SK-N-SH (cell line): ENCODE measurements around the gene SPIRE1. TPM values are rescaled to one million over a fixed set of nuclear protein-coding genes. Genes with fewer than 3 reads are reported as not detected.

Experiments used
- CTCF ChIA-PET: fragments of 300-600, 350-600 bp; formaldehyde crosslinking; extraction: SDS; loops from one replicate; lab custom pipeline; 2021; lab: Yijun Ruan, JAX
- POLR2A ChIA-PET: fragments of 350-600 bp; sonication (Branson Sonifier 250); formaldehyde crosslinking; extraction: SDS; loops from one replicate; lab custom pipeline; 2020; ENCODE audit warnings: antibody characterized with exemption, inconsistent platforms; lab: Yijun Ruan, JAX
- DNase-seq: peaks from one replicate; pipeline ENCODE4 v3.0.0; 2012
- H2AFZ ChIP-seq: fragments of 200-600 bp; sonication (generic); 2 replicates; pipeline ENCODE4 v1.8.1; 2016; ENCODE audit warnings: antibody characterized with exemption, mild to moderate bottlenecking, low read depth
- H3F3A ChIP-seq: fragments of 200-600 bp; sonication (generic); replicated peaks from 2 replicates; pipeline ENCODE3; 2016; ENCODE audit warnings: antibody characterized with exemption, mild to moderate bottlenecking; ENCODE audit not compliant: insufficient read depth
- H3K27ac ChIP-seq, 2 experiments: fragments of 200-500 bp in 1 of 2; fragments of 200-600 bp in 1 of 2; sonication (Bioruptor generic) in 1 of 2; sonication (generic), shearing (Covaris generic) in 1 of 2; 2 replicates each; pipeline versions ENCODE4 v1.5.1 to v1.6.1; 2014 to 2016; ENCODE audit warnings: low read depth in 2 of 2, inconsistent platforms in 1 of 2, low read length in 1 of 2, mild to moderate bottlenecking in 1 of 2, mixed read lengths in 1 of 2
- H3K27me3 ChIP-seq: fragments of 200-600 bp; sonication (generic), shearing (Covaris generic); 2 replicates; pipeline ENCODE4 v1.6.1; 2016; ENCODE audit warnings: mixed run types; ENCODE audit not compliant: insufficient read depth
- H3K36me3 ChIP-seq, 2 experiments: fragments of 200-500 bp in 1 of 2; fragments of 200-600 bp in 1 of 2; sonication (Bioruptor generic) in 1 of 2; sonication (generic) in 1 of 2; replicated peaks in 1 of 2; 2 replicates each; pipeline versions ENCODE3 to v1.5.1; 2014 to 2016; ENCODE audit warnings: low read length in 1 of 2, mild to moderate bottlenecking in 1 of 2; ENCODE audit not compliant: insufficient read depth in 2 of 2, control insufficient read depth in 1 of 2
- H3K4me1 ChIP-seq, 2 experiments: fragments of 200-500 bp in 1 of 2; fragments of 200-600 bp in 1 of 2; sonication (Bioruptor generic) in 1 of 2; sonication (generic), shearing (Covaris generic) in 1 of 2; 2 replicates each; pipeline versions ENCODE4 v1.5.1 to v1.6.1; 2014 to 2016; ENCODE audit warnings: low read depth in 1 of 2, low read length in 1 of 2, mixed run types in 1 of 2; ENCODE audit not compliant: insufficient read depth in 2 of 2, control insufficient read depth in 1 of 2
- H3K4me2 ChIP-seq: fragments of 200-600 bp; sonication (generic), shearing (Covaris generic); 2 replicates; pipeline ENCODE4 v1.6.1; 2017; ENCODE audit warnings: mixed run types
- H3K4me3 ChIP-seq, 2 experiments: fragments of 200-500 bp in 1 of 2; fragments of 200-600 bp in 1 of 2; sonication (Bioruptor generic) in 1 of 2; sonication (generic), shearing (Covaris generic) in 1 of 2; 2 replicates each; pipeline versions ENCODE4 v1.5.1 to v1.8.1; 2014 to 2016; ENCODE audit warnings: low read depth in 2 of 2, inconsistent platforms in 1 of 2, low read length in 1 of 2, mild to moderate bottlenecking in 1 of 2, mixed read lengths in 1 of 2, moderate library complexity in 1 of 2
- H3K79me2 ChIP-seq: fragments of 200-600 bp; sonication (generic); 2 replicates; pipeline ENCODE4 v1.8.1; 2017; ENCODE audit warnings: mild to moderate bottlenecking; ENCODE audit not compliant: insufficient read depth
- H3K9ac ChIP-seq: fragments of 200-600 bp; sonication (generic); 2 replicates; pipeline ENCODE4 v1.6.1; 2017; ENCODE audit warnings: mixed run types
- H3K9me2 ChIP-seq: fragments of 200-600 bp; sonication (generic); 2 replicates; pipeline ENCODE4 v1.6.1; 2017; ENCODE audit warnings: mixed run types
- H3K9me3 ChIP-seq: fragments of 200-600 bp; sonication (generic); 2 replicates; pipeline ENCODE4 v1.6.1; 2017; ENCODE audit warnings: mixed run types, mild to moderate bottlenecking, moderate library complexity
- H4K20me1 ChIP-seq: fragments of 200-600 bp; sonication (generic); 2 replicates; pipeline ENCODE4 v1.6.1; 2017; ENCODE audit warnings: mild to moderate bottlenecking, mixed run types; ENCODE audit not compliant: insufficient read depth
- CHD2 ChIP-seq: fragments of 150-350 bp; IDR thresholded peaks from 2 replicates; pipeline ENCODE4 v1.6.1; 2018; ENCODE audit warnings: low read length; ENCODE audit not compliant: partially characterized antibody
- ELF1 ChIP-seq: IDR thresholded peaks from 2 replicates; pipeline ENCODE4 v1.4.0; 2012
- EP300 ChIP-seq, 2 experiments: IDR thresholded peaks; 2 replicates each; pipeline versions ENCODE4 v1.4.0 to v1.6.1; 2012; ENCODE audit warnings: borderline replicate concordance in 1 of 2, low read depth in 1 of 2, low read length in 1 of 2
- FOSL2 ChIP-seq: IDR thresholded peaks from 2 replicates; pipeline ENCODE4 v1.4.0; 2012; ENCODE audit warnings: low read depth, mild to moderate bottlenecking, moderate library complexity, borderline replicate concordance
- JUND ChIP-seq: IDR thresholded peaks from 2 replicates; pipeline ENCODE4 v1.4.0; 2012
- NFIC ChIP-seq: IDR thresholded peaks from 2 replicates; pipeline ENCODE4 v1.4.0; 2012; ENCODE audit warnings: borderline replicate concordance
- NRF1 ChIP-seq: IDR thresholded peaks from 2 replicates; pipeline ENCODE4 v1.6.1; 2012; ENCODE audit warnings: low read depth, mild to moderate bottlenecking, low read length
- POLR2AphosphoS5 ChIP-seq: IDR thresholded peaks from 2 replicates; pipeline ENCODE4 v1.6.1; 2012; ENCODE audit warnings: low read depth, low read length
- RAD21 ChIP-seq: IDR thresholded peaks from 2 replicates; pipeline ENCODE4 v1.6.1; 2012; ENCODE audit warnings: mild to moderate bottlenecking, low read length
- RCOR1 ChIP-seq: fragments of 150-350 bp; IDR thresholded peaks from 2 replicates; pipeline ENCODE4 v1.6.1; 2017; ENCODE audit warnings: antibody characterized with exemption, low read length
- RFX5 ChIP-seq: IDR thresholded peaks from 2 replicates; pipeline ENCODE4 v1.6.1; 2012; ENCODE audit warnings: mild to moderate bottlenecking, improper control_type of control experiment, low read length
- RXRA ChIP-seq: IDR thresholded peaks from 2 replicates; pipeline ENCODE4 v1.4.0; 2012; ENCODE audit warnings: low read depth, mild to moderate bottlenecking, borderline replicate concordance
- TCF12 ChIP-seq: IDR thresholded peaks from 2 replicates; pipeline ENCODE4 v1.4.0; 2012
- YY1 ChIP-seq: IDR thresholded peaks from 2 replicates; pipeline ENCODE4 v1.4.0; 2012; ENCODE audit warnings: low read depth, mild to moderate bottlenecking
- ZBTB33 ChIP-seq: IDR thresholded peaks from 2 replicates; pipeline ENCODE4 v1.4.0; 2012; ENCODE audit warnings: low read depth, borderline replicate concordance
- WGBS: methylation state at CpG from one replicate; pipeline ENCODE4 v1.1.6; 2017; ENCODE audit warnings: low lambda C conversion rate; 5-methylcytosine and 5-hydroxymethylcytosine counted together
- polyA plus RNA-seq, 3 experiments: library from polyadenylated mRNA; depleted of rRNA; stranded (reverse); fragments of >200 nt; gene quantifications; 2 replicates each; pipeline ENCODE4 v1.2.3, GENCODE V29; 2012
- TF ChIP-seq, protein P1 (sequence below): IDR thresholded peaks from 2 replicates; pipeline ENCODE4 v1.6.1; 2012; ENCODE audit warnings: mild to moderate bottlenecking, low read depth, low read length, moderate library complexity
- TF ChIP-seq, protein P2 (sequence below): IDR thresholded peaks from 2 replicates; pipeline ENCODE4 v1.4.0; 2012; ENCODE audit warnings: low read depth
- TF ChIP-seq, protein P3 (sequence below): IDR thresholded peaks from 2 replicates; pipeline ENCODE4; 2012

The SPIRE1 gene
- polyA plus RNA-seq, 1 of the 3 experiments (the other 2 are of a cell fraction) = 6.7 TPM

DNA sequence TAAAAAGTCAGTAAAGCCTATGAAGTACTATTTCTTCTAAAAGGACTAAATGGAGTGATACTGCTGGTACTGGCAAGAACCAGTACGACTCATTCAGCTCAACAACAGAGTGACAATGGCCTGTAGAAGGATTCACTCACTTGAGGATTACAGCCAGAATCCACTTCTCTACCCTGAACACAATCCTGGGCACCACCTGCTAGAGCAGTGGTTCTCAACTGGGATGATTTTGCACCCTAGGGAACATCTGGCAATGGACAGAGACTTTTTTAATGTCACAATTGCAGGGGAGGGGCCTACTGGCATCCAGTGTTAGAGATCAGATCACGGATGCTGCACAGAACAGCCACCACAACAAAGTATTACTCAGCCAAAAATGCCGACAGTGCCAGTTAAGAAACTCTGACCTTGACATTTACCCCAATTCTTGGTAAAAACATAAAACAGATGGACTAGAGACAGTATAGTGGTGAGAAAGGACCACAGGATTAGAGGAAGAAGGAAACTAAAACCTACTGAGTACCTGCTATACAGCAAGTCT is 5.0 kb downstream of the SPIRE1 start:
- ChIA-PET CTCF (no interaction called here), POLR2A (no interaction called here)
- Histone ChIP-seq H3K27me3 (no peaks in the 10 kb centered on the region), H2AFZ (no peak overlapping the region), H3K4me2 (peak overlapping the region; percentile 69), H3F3A (peaks cover 21% of the 10 kb centered on the region), H3K36me3 (peaks cover 2 to 7% of the 10 kb centered on the region in 2 experiments), H4K20me1 (peaks cover 60% of the 10 kb centered on the region), H3K27ac (peak overlapping the region; percentile 68 to 76), H3K9me3 (no peaks in the 10 kb centered on the region), H3K4me3 (no peak overlapping the region), H3K79me2 (peaks cover 90% of the 10 kb centered on the region), H3K4me1 (peaks cover 22 to 40% of the 10 kb centered on the region in 2 experiments), H3K9ac (no peak overlapping the region; the same call in 1 of the 2 replicates), H3K9me2 (no peaks in the 10 kb centered on the region)
- DNase-seq = peak; percentile 56
- TF ChIP-seq NRF1 = no peak
- no peak for TF ChIP-seq ELF1
- TF ChIP-seq EP300 (IDR thresholded peaks at IDR 0.05; ENCODE audit: borderline replicate concordance in 1 of 2, low read depth in 1 of 2, low read length in 1 of 2) = peak; percentile 53 to 69
- TF ChIP-seq, protein P1, sequence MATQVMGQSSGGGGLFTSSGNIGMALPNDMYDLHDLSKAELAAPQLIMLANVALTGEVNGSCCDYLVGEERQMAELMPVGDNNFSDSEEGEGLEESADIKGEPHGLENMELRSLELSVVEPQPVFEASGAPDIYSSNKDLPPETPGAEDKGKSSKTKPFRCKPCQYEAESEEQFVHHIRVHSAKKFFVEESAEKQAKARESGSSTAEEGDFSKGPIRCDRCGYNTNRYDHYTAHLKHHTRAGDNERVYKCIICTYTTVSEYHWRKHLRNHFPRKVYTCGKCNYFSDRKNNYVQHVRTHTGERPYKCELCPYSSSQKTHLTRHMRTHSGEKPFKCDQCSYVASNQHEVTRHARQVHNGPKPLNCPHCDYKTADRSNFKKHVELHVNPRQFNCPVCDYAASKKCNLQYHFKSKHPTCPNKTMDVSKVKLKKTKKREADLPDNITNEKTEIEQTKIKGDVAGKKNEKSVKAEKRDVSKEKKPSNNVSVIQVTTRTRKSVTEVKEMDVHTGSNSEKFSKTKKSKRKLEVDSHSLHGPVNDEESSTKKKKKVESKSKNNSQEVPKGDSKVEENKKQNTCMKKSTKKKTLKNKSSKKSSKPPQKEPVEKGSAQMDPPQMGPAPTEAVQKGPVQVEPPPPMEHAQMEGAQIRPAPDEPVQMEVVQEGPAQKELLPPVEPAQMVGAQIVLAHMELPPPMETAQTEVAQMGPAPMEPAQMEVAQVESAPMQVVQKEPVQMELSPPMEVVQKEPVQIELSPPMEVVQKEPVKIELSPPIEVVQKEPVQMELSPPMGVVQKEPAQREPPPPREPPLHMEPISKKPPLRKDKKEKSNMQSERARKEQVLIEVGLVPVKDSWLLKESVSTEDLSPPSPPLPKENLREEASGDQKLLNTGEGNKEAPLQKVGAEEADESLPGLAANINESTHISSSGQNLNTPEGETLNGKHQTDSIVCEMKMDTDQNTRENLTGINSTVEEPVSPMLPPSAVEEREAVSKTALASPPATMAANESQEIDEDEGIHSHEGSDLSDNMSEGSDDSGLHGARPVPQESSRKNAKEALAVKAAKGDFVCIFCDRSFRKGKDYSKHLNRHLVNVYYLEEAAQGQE = peak; percentile 37; the same call in 1 of the 2 replicates
- TF ChIP-seq FOSL2 = peak; percentile 24; the same call in 1 of the 2 replicates
- peak; percentile 62 for TF ChIP-seq NFIC
- TF ChIP-seq RCOR1 = peak; percentile 87
- TF ChIP-seq, protein P2, sequence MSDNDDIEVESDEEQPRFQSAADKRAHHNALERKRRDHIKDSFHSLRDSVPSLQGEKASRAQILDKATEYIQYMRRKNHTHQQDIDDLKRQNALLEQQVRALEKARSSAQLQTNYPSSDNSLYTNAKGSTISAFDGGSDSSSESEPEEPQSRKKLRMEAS = no peak
- TF ChIP-seq YY1 = no peak
- TF ChIP-seq RAD21 = no peak
- peak; percentile 84 for TF ChIP-seq RXRA
- TF ChIP-seq JUND = peak; percentile 70
- TF ChIP-seq, protein P3, sequence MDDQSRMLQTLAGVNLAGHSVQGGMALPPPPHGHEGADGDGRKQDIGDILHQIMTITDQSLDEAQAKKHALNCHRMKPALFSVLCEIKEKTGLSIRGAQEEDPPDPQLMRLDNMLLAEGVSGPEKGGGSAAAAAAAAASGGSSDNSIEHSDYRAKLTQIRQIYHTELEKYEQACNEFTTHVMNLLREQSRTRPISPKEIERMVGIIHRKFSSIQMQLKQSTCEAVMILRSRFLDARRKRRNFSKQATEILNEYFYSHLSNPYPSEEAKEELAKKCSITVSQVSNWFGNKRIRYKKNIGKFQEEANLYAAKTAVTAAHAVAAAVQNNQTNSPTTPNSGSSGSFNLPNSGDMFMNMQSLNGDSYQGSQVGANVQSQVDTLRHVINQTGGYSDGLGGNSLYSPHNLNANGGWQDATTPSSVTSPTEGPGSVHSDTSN = peak; percentile 72
- TF ChIP-seq POLR2AphosphoS5 = peak; percentile 67; the same call in 1 of the 2 replicates
- TF ChIP-seq RFX5 = no peak
- TF ChIP-seq ZBTB33 = no peak
- TF ChIP-seq CHD2 = peak; percentile 27
- peak; percentile 92 for TF ChIP-seq TCF12
- WGBS = 17% methylated on average over 3 of the region's 3 CpGs
